Measurements from ENCODE around the gene CPNE6. TPM values are rescaled to one million over a fixed set of nuclear protein-coding genes. Genes with fewer than 3 reads are reported as not detected.

CPNE6 gene
- total RNA-seq, 2 donors from 2014 or later = 0.24 TPM; not detected in 1

- no peaks in the 10 kb centered on the region for H3K27me3 ChIP-seq
- H3K9me3 ChIP-seq = no peaks in the 10 kb centered on the region
- H3K27ac ChIP-seq = no peak overlapping the region
- no peaks in the 10 kb centered on the region for H3K36me3 ChIP-seq
- peaks cover 0 to 22% of the 10 kb centered on the region in 2 donors for H3K4me1 ChIP-seq
- no peak for DNase-seq (ENCODE audit: low spot score)
- no peak overlapping the region for H3K4me3 ChIP-seq
- TF ChIP-seq CTCF (IDR thresholded peaks at IDR 0.05) = no peak
These were observed 20.7 kb downstream of the CPNE6 start for GRCh38 chr14:24092110-24092504.

GRCh38 chr14:24092505-24093206 is 21.3 kb downstream of the CPNE6 start:
- H3K4me1 ChIP-seq = peaks cover 0 to 22% of the 10 kb centered on the region in 2 donors
- H3K27me3 ChIP-seq = no peaks in the 10 kb centered on the region
- H3K4me3 ChIP-seq = no peak overlapping the region
- peak overlapping the region in 1 of 2 donors; percentile 95 for H3K27ac ChIP-seq
- no peaks in the 10 kb centered on the region for H3K9me3 ChIP-seq
- TF ChIP-seq CTCF (IDR thresholded peaks at IDR 0.05) = no peak
- no peak for DNase-seq (ENCODE audit: low spot score)
- H3K36me3 ChIP-seq = no peaks in the 10 kb centered on the region

GRCh38 chr14:24093207-24093900 is 22.0 kb downstream of the CPNE6 start:
- TF ChIP-seq CTCF (IDR thresholded peaks at IDR 0.05) = no peak
- no peak for DNase-seq (ENCODE audit: low spot score)
- H3K27ac ChIP-seq = peak overlapping the region; percentile 91 to 95
- no peaks in the 10 kb centered on the region for H3K27me3 ChIP-seq
- H3K4me1 ChIP-seq = peaks cover 0 to 22% of the 10 kb centered on the region in 2 donors
- H3K36me3 ChIP-seq = no peaks in the 10 kb centered on the region
- H3K9me3 ChIP-seq = no peaks in the 10 kb centered on the region
- H3K4me3 ChIP-seq = peak overlapping the region; percentile 70 to 91

- peaks cover 0 to 22% of the 10 kb centered on the region in 2 donors for H3K4me1 ChIP-seq
- H3K36me3 ChIP-seq = no peaks in the 10 kb centered on the region
- peak within 1 kb of the TSS; percentile 91 to 95 for H3K27ac ChIP-seq
- H3K4me3 ChIP-seq = peak within 1 kb of the TSS; percentile 70 to 91
- H3K27me3 ChIP-seq = no peaks in the 10 kb centered on the region
- no peaks in the 10 kb centered on the region for H3K9me3 ChIP-seq
- DNase-seq (ENCODE audit: low spot score) = peak; percentile 96
- peak in 1 of 2 donors; percentile 32 for TF ChIP-seq CTCF (IDR thresholded peaks at IDR 0.05)
These were observed 22.8 kb downstream of the CPNE6 start, which contains the start of gene PCK2 for GRCh38 chr14:24093901-24094840. Gene PCK2, plus strand, starts transcription at chr14:24094311. Its CDS starts 95 bp downstream, at chr14:24094406.

GRCh38 chr14:24094841-24095270 is 23.5 kb downstream of the CPNE6 start:
- H3K9me3 ChIP-seq = no peaks in the 10 kb centered on the region
- DNase-seq (ENCODE audit: low spot score) = no peak

More at GRCh38 chr14:24094841-24095270, 23.5 kb downstream of the CPNE6 start:
- Histone ChIP-seq H3K36me3 (no peaks in the 10 kb centered on the region), H3K4me3 (peak overlapping the region; percentile 70 to 91), H3K4me1 (peaks cover 0 to 22% of the 10 kb centered on the region in 2 donors), H3K27me3 (no peaks in the 10 kb centered on the region), H3K27ac (peak overlapping the region; percentile 91 to 95)
- TF ChIP-seq CTCF (IDR thresholded peaks at IDR 0.05) = no peak
